GM23338 (cell line): Measurements from ENCODE around the gene VAPA. TPM values are rescaled to one million over a fixed set of nuclear protein-coding genes. Genes with fewer than 3 reads are reported as not detected.

ENCODE experiments used
- ATAC-seq: fragments of 200-7000 bp; cut with Tn5 transposase; 3 replicates; pipeline ENCODE4 v1.9.1; 2020
- DNase-seq: peaks from one replicate; pipeline ENCODE4 v3.0.0-alpha.2; 2015; ENCODE audit warnings: low spot score
- H2AFZ ChIP-seq: fragments of 200-600 bp; sonication (generic); 2 replicates; pipeline ENCODE4 v1.8.0; 2016; ENCODE audit warnings: antibody characterized with exemption, mild to moderate bottlenecking, moderate library complexity
- H3F3A ChIP-seq: fragments of 200-600 bp; sonication (generic); replicated peaks from 2 replicates; pipeline ENCODE4 v1.8.0; 2017; ENCODE audit warnings: antibody characterized with exemption, mixed run types, low read depth
- H3K27ac ChIP-seq: fragments of 200-600 bp; sonication (generic); 2 replicates; pipeline ENCODE4 v1.6.1; 2016; ENCODE audit warnings: low read depth
- H3K27me3 ChIP-seq: fragments of 200-600 bp; sonication (generic); 2 replicates; pipeline ENCODE4 v1.8.0; 2016; ENCODE audit warnings: mild to moderate bottlenecking, mixed run types, moderate library complexity; ENCODE audit not compliant: insufficient read depth
- H3K36me3 ChIP-seq: fragments of 200-600 bp; sonication (generic); 2 replicates; pipeline ENCODE4 v1.8.0; 2016; ENCODE audit warnings: mild to moderate bottlenecking; ENCODE audit not compliant: insufficient read depth
- H3K4me1 ChIP-seq: fragments of 200-600 bp; sonication (generic); 2 replicates; pipeline ENCODE4 v1.8.0; 2016; ENCODE audit warnings: mild to moderate bottlenecking, moderate library complexity; ENCODE audit not compliant: insufficient read depth
- H3K4me2 ChIP-seq: fragments of 200-600 bp; sonication (generic); 2 replicates; pipeline ENCODE4 v1.7.1; 2017; ENCODE audit warnings: mixed run types
- H3K4me3 ChIP-seq: fragments of 200-600 bp; sonication (generic); 2 replicates; pipeline ENCODE4 v1.6.1; 2016; ENCODE audit warnings: mixed run types
- H3K79me2 ChIP-seq: fragments of 200-600 bp; sonication (generic); replicated peaks from 2 replicates; pipeline ENCODE4 v1.8.0; 2017; ENCODE audit warnings: mild to moderate bottlenecking; ENCODE audit not compliant: insufficient read depth
- H3K9me2 ChIP-seq: fragments of 200-600 bp; sonication (generic); 2 replicates; pipeline ENCODE4 v1.8.0; 2017; ENCODE audit not compliant: insufficient read depth
- H4K20me1 ChIP-seq: fragments of 200-600 bp; sonication (generic); replicated peaks from 2 replicates; pipeline ENCODE4 v1.8.0; 2017; ENCODE audit warnings: mild to moderate bottlenecking; ENCODE audit not compliant: insufficient read depth
- H3K27ac Mint-ChIP-seq: 2 replicates; pipeline ENCODE4 v1.8.0; 2020; ENCODE audit warnings: inconsistent platforms, mild to moderate bottlenecking, moderate library complexity, mixed read lengths
- H3K27me3 Mint-ChIP-seq: 3 replicates; pipeline ENCODE4 v1.8.0; 2022; ENCODE audit warnings: low read depth, mild to moderate bottlenecking, moderate library complexity, mixed read lengths, inconsistent platforms; ENCODE audit not compliant: insufficient read depth, poor library complexity
- H3K36me3 Mint-ChIP-seq: 3 replicates; pipeline ENCODE4 v1.8.0; 2021; ENCODE audit warnings: low read depth, mild to moderate bottlenecking, inconsistent platforms, moderate library complexity, mixed read lengths
- H3K4me1 Mint-ChIP-seq: 3 replicates; pipeline ENCODE4 v1.8.0; 2020; ENCODE audit warnings: mild to moderate bottlenecking, inconsistent platforms, mixed read lengths
- H3K4me3 Mint-ChIP-seq: 3 replicates; pipeline ENCODE4 v1.8.0; 2021; ENCODE audit warnings: moderate library complexity, mild to moderate bottlenecking, inconsistent platforms, mixed read lengths
- H3K9me3 Mint-ChIP-seq: 3 replicates; pipeline ENCODE4 v1.8.0; 2020; ENCODE audit warnings: moderate library complexity, mild to moderate bottlenecking, inconsistent platforms, mixed read lengths
- CREB1 ChIP-seq: fragments of 250-450 bp; sonication (Bioruptor Pico); IDR thresholded peaks from 2 replicates; pipeline ENCODE4 v1.5.0; 2020; ENCODE audit warnings: low read depth, mild to moderate bottlenecking, moderate library complexity
- EZH2 ChIP-seq: fragments of 200-600 bp; sonication (generic); IDR thresholded peaks from one replicate; pipeline ENCODE4 v1.8.0; 2017; ENCODE audit warnings: antibody characterized with exemption, mild to moderate bottlenecking, low read depth; ENCODE audit not compliant: unreplicated experiment
- JUNB ChIP-seq: IDR thresholded peaks from one replicate; pipeline ENCODE4 v1.6.1; 2016; ENCODE audit warnings: antibody characterized with exemption; ENCODE audit not compliant: unreplicated experiment
- POLR2AphosphoS5 ChIP-seq: IDR thresholded peaks from 2 replicates; pipeline ENCODE4 v1.6.1; 2016; ENCODE audit warnings: antibody characterized with exemption, low read depth
- REST ChIP-seq: IDR thresholded peaks from one replicate; pipeline ENCODE4 v1.6.1; 2018; ENCODE audit warnings: antibody characterized with exemption; ENCODE audit not compliant: unreplicated experiment
- polyA plus RNA-seq: library from polyadenylated mRNA; unstranded; fragments of >200 nt; fragmentation: Nextera tagmentation; extraction: Ambion mirVana; gene quantifications from 2 replicates; pipeline ENCODE4 v1.2.1, GENCODE V29; 2016
- total RNA-seq: library from RNA; depleted of rRNA; stranded (reverse); fragments of >200 nt; shearing (Covaris generic); gene quantifications from 2 replicates; pipeline ENCODE4 v1.2.3, GENCODE V29; 2014
- TF ChIP-seq, protein P1 (sequence below), 2 experiments: fragments of 200-600 bp in 1 of 2; sonication (generic) in 1 of 2; conservative IDR thresholded peaks; 2 replicates each; pipeline versions ENCODE4 v1.5.1 to v1.6.1; 2016 to 2017; ENCODE audit warnings: antibody characterized with exemption in 2 of 2, low read depth in 2 of 2, mild to moderate bottlenecking in 2 of 2, moderate library complexity in 1 of 2

Gene VAPA
- total and polyA plus RNA-seq, 2 experiments from 2014 or later = 162 to 178 TPM

DNA sequence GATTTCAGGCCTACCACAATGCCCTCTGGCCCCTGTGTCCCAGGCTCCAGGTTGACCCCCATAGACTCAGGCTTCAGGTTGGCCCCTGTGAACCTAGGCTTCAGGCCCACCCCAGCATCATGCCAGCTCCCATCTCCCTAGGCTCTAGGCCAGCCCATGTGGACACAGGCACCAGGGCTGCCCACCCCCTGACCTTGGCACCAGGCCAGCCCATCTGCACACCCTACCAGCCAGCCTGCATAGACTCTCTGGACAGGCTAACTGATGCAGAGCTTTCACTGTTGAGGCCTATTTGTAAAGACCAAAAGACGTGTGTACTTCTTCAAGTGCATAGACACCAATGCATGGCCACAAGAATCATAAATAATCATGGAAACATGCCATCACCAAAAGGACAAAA lies 83.9 kb downstream of the VAPA start:
- peaks cover 9% of the 10 kb centered on the region for H3K9me3 Mint-ChIP-seq
- Histone ChIP-seq H2AFZ (no peak overlapping the region), H3K27me3 (no peaks in the 10 kb centered on the region), H4K20me1 (no peaks in the 10 kb centered on the region), H3F3A (no peaks in the 10 kb centered on the region), H3K9me2 (no peaks in the 10 kb centered on the region; the same call in none of the 2 replicates), H3K4me3 (no peak overlapping the region), H3K36me3 (no peaks in the 10 kb centered on the region), H3K4me2 (no peak overlapping the region), H3K79me2 (no peaks in the 10 kb centered on the region), H3K4me1 (no peaks in the 10 kb centered on the region), H3K27ac (no peak overlapping the region)
- no peak for ATAC-seq
- H3K27me3 Mint-ChIP-seq = no peaks in the 10 kb centered on the region
- no peaks in the 10 kb centered on the region; the same call in 2 of the 3 replicates for H3K36me3 Mint-ChIP-seq
- no peak for DNase-seq
- H3K27ac Mint-ChIP-seq = no peak overlapping the region
- TF ChIP-seq CREB1 (CRISPR knock-in tag) = no peak
- TF ChIP-seq, protein P1, sequence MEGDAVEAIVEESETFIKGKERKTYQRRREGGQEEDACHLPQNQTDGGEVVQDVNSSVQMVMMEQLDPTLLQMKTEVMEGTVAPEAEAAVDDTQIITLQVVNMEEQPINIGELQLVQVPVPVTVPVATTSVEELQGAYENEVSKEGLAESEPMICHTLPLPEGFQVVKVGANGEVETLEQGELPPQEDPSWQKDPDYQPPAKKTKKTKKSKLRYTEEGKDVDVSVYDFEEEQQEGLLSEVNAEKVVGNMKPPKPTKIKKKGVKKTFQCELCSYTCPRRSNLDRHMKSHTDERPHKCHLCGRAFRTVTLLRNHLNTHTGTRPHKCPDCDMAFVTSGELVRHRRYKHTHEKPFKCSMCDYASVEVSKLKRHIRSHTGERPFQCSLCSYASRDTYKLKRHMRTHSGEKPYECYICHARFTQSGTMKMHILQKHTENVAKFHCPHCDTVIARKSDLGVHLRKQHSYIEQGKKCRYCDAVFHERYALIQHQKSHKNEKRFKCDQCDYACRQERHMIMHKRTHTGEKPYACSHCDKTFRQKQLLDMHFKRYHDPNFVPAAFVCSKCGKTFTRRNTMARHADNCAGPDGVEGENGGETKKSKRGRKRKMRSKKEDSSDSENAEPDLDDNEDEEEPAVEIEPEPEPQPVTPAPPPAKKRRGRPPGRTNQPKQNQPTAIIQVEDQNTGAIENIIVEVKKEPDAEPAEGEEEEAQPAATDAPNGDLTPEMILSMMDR (conservative IDR thresholded peaks at IDR 0.05; ENCODE audit: low read depth in 2 of 2) = no peak
- TF ChIP-seq EZH2 = no peak
- no peak for TF ChIP-seq REST
- no peaks in the 10 kb centered on the region for H3K4me1 Mint-ChIP-seq
- no peak overlapping the region for H3K4me3 Mint-ChIP-seq

GRCh38 chr18:9998330-9998729 lies 84.5 kb downstream of the VAPA start:
- H3K9me3 Mint-ChIP-seq = peaks cover 9% of the 10 kb centered on the region
- H3K36me3 Mint-ChIP-seq = no peaks in the 10 kb centered on the region; the same call in 2 of the 3 replicates
- H2AFZ ChIP-seq = no peak overlapping the region
- no peaks in the 10 kb centered on the region; the same call in none of the 2 replicates for H3K9me2 ChIP-seq
- no peak overlapping the region for H3K4me3 ChIP-seq
- H3K4me2 ChIP-seq = no peak overlapping the region
- H3K27me3 ChIP-seq = no peaks in the 10 kb centered on the region
- H3K79me2 ChIP-seq = no peaks in the 10 kb centered on the region
- TF ChIP-seq POLR2AphosphoS5 (no peak), JUNB (no peak)
- DNase-seq (no peak), ATAC-seq (no peak)
- H3K27ac Mint-ChIP-seq = no peak overlapping the region
- H4K20me1 ChIP-seq = no peaks in the 10 kb centered on the region
- H3F3A ChIP-seq = no peaks in the 10 kb centered on the region
- H3K27me3 Mint-ChIP-seq = no peaks in the 10 kb centered on the region
- H3K4me1 ChIP-seq = no peaks in the 10 kb centered on the region
- no peak overlapping the region for H3K27ac ChIP-seq
- H3K36me3 ChIP-seq = no peaks in the 10 kb centered on the region
- no peaks in the 10 kb centered on the region for H3K4me1 Mint-ChIP-seq
- H3K4me3 Mint-ChIP-seq = no peak overlapping the region
